HG02970 (cell line): ENCODE results near the gene NOP9.
"Not testable (repeated sequence)": the region's sequence is repeated elsewhere in the genome, so short reads cannot be mapped to it uniquely, and the experiment has no call there.

Experiments used
- ATAC-seq: cut with Tn5 transposase; IDR thresholded peaks from one replicate; pipeline ENCODE4 v1.9.1; 2021; ENCODE audit warnings: mild to moderate bottlenecking, moderate library complexity, moderate number of reproducible peaks; ENCODE audit not compliant: unreplicated experiment, low FRiP score

NOP9 gene

GRCh38 chr14:24340606-24341005, 41.0 kb downstream of the NOP9 start:
- ATAC-seq, result no peak

- ATAC-seq, result no peak
Observed at GRCh38 chr14:24342889-24343288, 43.2 kb downstream of the NOP9 start.

GRCh38 chr14:24343795-24344660, 44.4 kb downstream of the NOP9 start:
- ATAC-seq, result no peak

- no peak for ATAC-seq
Observed at GRCh38 chr14:24347134-24347533, 47.5 kb downstream of the NOP9 start.

- ATAC-seq, result no peak
Observed at GRCh38 chr14:24348186-24348585, 48.5 kb downstream of the NOP9 start.

GRCh38 chr14:24349742-24350141, 50.1 kb downstream of the NOP9 start:
- ATAC-seq, result no peak

- no peak for ATAC-seq
Observed at GRCh38 chr14:24351517-24351916, 51.9 kb downstream of the NOP9 start.

GRCh38 chr14:24353559-24354481, 54.2 kb downstream of the NOP9 start:
- no peak for ATAC-seq

- not testable (repeated sequence) for ATAC-seq
Observed at GRCh38 chr14:24354482-24354825, 54.8 kb downstream of the NOP9 start.

- ATAC-seq, result no peak
Observed at GRCh38 chr14:24355009-24355408, 55.4 kb downstream of the NOP9 start.

- no peak for ATAC-seq
Observed at GRCh38 chr14:24356208-24356607, 56.6 kb downstream of the NOP9 start.
